HG03095 (cell line): ENCODE results near the gene TRIP4.
"Not testable (repeated sequence)": the region's sequence is repeated elsewhere in the genome, so short reads cannot be mapped to it uniquely, and the experiment has no call there.

Experiments
- ATAC-seq: cut with Tn5 transposase; IDR thresholded peaks from one replicate; pipeline ENCODE4 v1.9.1; 2021; ENCODE audit warnings: moderate library complexity; ENCODE audit not compliant: unreplicated experiment

TRIP4 gene

DNA sequence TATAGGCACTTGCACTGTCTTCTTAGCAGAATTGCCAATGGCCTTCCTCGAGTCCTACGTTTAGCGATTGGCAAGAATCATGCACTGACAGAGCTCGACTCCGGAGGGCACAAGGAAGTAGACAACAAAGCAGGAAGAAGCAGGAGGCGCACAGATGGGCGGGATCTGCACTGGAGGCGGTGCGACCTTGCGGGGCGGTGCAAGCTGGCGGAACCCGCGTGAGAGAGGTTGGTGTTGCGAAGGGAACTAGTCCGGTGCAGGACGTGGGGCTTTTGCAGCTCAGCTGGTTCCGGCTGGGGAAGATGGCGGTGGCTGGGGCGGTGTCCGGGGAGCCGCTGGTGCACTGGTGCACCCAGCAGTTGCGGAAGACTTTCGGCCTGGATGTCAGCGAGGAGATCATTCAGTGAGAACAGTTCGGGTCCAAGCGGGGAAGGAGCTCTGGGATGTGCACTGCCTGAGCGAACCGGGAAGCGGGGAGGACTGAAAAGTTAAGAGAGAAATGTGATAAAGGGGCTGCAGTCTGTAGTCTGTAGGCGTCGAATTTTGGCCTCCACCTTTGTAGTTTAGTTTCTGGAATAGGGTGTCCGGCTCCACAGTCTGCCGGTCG is at the start of gene TRIP4:
TRIP4 (plus strand) TSS at position 275 of the 607 bp plus-strand sequence; CDS start at position 303, 28 bp downstream.
- peak; percentile 93 for ATAC-seq

DNA sequence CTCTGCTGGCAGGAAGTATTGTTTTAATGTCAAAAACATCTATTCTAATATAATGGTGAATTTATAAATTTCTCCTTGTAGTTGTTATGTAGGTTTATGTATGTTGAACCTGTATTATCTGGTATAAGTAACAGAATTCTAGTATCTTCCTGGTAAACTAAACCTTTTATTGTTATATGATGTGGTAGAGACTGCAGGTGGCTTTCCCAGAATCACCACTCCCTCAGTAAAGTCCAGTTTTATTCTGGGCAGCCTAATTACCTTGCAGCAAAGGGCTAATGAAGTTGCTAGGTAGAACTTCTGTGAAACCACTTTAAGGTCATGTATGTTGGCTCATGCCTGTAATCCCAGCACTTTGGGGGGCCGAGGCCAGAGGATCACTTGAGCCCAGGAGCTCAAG is 47.3 kb upstream of the TRIP4 start:
- no peak for ATAC-seq

DNA sequence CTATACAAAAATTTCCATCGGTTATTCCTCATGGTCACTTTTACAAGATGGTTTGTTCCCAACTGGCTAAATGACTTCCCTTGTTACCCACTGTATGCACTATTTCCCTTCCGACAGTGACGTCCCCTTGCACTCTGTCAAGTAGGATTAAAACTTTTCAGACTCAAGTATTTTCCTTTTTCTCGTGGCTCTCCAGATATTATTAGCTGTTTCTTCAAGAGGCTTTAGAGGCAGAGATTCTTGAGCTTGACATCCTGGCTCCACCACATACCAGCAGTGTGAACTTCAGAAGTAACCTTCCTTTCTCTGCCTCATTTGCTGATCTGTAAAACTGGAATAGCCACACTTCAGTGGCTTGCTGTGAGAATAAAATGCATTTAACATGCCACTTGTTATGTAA is 45.7 kb upstream of the TRIP4 start:
- ATAC-seq, result no peak

DNA sequence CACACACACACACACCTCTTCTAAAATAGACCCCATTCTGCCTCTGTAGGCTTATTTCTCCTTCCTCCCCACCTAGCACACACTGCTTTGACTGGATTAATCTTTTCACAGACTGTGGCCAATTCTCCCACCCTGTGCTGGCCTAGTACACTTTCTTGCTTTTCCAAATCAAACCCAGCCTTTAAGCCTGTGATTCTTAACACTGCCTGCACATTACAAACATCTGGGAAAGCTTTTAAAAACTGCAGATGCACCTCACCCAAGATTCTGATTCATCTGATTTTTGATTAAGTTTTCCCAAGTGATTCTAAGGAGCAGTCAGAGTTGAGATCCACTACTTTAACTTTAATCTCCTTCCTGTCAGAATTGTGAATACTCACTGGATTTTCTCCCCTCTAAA is 44.4 kb upstream of the TRIP4 start:
- no peak for ATAC-seq

DNA sequence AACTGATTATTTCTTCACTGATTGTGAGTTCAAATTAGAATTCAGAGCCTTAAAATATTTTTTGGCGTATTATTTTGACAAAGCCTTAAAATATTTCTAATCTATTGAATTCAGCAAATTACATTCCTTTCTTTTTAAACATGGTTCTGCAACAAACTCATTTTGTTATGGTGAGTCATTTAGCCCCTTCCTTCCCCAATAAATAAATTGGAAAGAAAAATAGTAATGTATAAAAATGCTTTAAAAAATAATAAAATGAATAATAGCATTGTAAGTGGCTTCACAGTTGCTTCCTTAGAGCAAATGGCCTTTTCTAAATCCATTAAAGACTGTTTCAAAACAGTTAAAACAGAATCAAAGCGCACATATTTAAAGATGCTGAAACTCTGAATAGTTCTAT is 43.8 kb upstream of the TRIP4 start:
- no peak for ATAC-seq

DNA sequence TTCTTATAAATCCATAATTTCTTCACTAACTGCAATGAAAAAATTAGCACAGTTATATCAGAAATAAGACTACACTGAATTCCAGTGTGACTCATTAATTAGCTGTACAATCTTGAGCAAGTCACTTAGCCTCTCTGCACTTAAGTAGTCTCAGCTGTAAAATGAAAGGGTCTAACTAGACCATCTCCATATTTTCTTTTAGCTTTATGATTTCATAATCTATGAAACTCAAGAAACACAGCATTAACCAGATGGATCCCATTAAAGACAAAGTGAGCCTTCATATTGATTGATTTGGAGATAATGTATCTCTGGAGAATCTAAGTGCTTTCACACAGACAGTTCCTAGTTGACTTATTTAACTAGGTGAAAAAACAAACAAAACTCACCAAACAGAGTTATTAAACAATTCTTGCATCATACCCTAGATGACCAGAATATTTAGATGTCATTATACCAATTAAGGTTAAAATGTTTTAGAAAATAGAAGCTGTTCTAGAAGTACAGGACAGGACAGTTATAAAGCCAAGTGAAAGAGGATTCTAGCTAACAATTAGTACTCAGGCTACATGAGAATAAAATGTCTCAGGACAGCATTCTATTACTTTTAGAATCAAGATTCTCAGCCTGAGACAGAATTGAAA is 42.9 kb upstream of the TRIP4 start:
- ATAC-seq, result no peak

DNA sequence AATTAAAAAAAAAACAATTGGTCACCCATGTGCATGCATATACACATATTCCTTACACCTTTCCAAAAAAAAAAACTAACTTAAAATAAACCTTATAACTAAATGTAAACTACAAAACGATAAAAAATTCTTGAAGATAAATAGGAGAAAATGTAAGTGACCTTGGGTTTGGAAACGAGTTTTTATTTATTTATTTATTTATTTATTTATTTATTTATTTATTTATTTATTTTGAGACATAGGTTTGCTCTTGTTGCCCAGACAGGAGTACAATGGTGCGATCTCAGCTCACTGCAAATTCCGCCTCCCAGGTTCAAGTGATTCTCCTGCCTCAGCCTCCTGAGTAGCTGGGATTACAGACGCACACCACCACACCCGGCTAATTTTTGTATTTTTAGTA is 41.4 kb upstream of the TRIP4 start:
- not testable (repeated sequence) for ATAC-seq

DNA sequence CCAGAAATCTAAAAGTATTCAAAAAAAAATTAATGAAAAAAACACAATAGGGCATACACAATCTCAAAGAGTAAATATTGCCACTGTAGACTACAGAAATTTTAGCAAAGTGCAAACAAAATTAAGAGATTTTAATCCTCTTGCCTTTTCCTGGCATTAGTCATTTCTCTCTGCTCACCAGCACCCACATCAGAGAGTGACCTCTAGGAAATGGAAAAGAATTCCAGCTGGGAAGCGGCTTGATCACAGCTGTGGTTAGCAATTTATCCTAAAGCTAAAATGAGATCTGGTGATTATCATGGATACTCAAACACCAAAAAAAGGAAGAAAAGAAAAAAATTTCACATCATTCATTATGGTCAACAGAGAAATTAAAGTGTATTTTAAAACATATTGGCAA is 39.2 kb upstream of the TRIP4 start:
- no peak for ATAC-seq

DNA sequence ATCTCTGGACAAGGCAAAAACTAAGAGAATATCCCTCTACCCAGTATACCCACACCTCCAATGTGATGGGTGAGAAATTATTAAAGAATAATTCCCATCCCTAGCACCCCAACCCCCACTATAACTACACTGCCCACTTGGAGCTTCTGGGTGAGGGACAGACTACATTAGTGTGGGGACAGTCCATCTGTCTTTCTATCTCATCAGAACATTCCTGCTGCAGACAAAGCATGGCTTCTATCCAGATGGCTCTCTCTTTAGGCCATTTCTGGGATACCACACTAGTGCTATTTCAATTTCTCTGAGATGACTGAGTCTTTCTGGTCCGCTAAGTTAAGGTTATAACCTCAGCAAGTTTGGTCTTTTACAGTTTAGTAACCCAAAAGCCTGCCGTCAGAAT is 38.3 kb upstream of the TRIP4 start:
- no peak for ATAC-seq

DNA sequence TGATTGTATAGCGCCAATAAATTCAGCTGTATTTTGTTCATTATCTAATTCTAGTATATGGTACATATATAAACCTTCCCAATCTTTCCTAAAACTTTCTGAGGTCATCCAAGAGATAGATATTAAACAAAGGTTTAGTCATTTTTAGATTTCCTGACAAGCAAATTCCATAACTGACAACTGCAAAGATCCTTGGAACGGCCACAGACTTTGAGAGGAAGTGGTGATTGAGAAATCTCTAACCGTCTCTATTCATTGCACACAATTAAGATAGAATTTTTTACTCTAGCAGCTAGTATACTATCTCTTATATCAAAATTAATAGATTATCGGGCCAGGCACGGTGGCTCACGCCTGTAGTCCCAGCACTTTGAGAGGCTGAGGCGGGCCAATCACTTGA is 36.4 kb upstream of the TRIP4 start:
- ATAC-seq, result no peak

DNA sequence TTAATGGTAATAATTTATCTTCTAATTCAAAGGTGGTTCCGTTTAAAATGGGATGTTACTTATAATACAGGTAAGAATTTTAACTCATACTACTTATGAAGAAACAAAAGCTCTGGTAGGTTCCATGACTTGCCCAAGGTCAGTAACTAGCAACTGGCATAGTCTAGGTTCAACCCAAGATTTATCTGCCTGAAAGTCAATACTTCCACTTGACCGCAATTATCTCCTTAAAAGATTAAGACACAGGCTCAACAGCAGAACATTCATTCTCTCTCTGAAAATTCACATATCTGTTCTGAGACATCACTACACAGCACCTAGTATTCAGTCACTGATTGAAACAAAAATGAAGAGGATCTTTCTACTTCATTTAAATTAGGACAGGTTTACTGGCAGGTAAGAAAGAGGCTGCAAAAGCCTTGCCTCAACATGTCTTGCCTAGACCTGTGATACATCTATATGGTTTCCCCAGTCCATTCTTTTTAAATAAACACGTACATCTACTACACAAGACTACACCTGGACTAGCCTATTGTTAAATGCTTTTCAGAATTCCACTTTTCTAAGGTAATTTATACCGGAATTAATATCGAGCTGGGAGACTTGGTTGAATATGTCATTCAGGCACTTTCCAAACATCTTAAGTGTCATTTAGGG is 32.8 kb upstream of the TRIP4 start:
- no peak for ATAC-seq

DNA sequence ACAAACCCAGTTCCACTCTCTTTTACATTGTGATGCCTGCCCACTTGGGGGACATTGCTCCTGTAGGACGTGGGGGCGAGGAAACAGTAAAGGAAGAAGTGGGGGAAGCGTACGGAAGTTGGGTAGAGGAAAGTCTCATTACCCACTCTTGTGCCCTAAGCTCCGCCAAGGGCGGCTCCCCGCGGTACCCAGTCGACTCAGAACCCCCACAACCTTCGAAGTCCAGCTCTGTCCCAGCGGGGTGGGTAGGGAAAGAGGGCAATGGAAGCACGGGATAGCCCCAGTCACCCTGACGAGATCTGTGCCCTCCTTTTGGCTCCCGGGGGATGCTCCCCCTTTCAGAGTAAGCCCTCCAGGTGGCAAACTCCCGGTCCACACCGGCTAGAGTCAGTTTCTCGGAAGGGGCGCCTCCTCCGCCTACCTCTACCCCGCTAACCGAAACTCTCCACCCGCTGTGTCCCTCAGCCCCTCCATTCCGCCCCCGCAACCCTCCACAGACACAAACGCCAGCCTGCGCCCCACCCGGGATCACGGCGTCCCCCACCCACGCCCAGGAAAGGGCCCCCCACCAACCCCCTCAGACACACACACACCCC is 32.2 kb upstream of the TRIP4 start:
- ATAC-seq, result no peak

DNA sequence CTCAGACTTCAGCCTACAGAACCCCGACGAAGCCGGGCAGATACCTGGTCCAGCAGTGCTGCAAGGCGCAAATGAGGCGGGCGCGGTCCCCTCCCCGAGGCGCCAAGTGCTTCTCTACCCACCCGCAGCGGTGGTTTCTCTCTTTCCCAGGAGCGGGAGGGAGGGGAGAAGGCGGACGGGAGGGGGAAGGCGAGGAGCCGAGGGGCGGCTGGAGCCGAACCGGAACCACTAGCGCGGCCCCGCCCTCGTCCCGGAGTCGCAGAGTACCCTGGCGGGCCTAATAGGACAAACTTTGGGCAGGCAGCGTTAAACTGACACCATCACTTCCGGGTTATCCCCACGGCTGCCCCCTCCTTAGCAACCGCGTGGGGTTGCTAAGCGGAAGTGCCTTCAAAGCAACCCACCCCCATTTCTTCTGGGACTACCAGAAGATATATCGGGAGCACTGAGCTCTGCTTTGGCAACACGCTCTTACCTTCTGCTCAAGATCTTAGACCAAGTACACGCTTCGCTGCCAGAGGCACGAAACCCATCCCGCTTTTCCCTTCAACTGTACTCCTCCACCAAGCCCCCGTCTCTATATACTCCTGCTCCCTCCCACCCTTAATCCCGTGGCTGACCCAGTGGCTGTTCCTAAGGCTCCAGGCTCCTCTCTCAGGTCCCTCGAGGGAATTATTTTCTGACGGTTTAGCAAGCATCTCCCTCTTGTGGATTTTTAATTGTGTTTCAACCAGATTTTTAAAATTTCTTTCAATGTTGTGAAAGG is 31.5 kb upstream of the TRIP4 start, which contains the start of gene CSNK1G1:
CSNK1G1 (minus strand) TSS at position 230 of the 766 bp plus-strand sequence. CDS start 55,674 bp downstream, outside the sequence.
- peak; percentile 96 for ATAC-seq

DNA sequence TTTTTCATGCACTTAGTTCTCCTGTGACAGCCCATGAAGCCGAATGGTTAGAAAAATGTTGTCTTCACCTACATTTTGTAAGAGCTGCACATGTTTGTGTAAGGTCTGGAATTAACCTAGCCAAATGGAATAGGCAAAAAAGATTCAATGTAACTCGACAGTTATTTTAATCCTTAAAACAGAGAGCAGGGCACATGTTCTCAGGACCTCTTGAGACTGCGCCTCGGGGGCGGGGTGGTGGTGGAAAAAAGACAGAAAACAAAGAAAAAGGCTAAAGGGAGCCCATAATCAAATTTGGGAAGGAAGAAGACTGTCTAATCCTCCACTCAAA is 31.0 kb upstream of the TRIP4 start:
- no peak for ATAC-seq

DNA sequence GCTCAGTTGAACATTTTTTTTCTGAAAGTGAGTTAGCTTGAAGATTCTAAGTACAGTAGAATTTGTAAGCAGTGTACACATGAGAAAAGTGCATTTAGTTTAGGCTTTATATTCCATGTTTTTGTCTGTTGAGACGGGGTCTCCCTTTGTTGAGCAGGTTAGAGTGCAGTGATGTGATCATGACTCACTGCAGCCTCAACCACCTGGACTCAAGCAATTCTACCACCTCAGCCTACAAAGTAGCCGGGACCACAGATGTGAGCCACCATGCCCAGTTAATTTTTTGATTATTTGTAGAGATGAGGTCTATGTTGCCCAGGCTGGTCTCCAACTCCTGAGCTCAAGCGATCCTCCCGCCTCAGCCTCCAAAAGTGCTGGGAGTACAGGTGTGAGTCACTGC is 26.4 kb upstream of the TRIP4 start:
- ATAC-seq, result no peak

DNA sequence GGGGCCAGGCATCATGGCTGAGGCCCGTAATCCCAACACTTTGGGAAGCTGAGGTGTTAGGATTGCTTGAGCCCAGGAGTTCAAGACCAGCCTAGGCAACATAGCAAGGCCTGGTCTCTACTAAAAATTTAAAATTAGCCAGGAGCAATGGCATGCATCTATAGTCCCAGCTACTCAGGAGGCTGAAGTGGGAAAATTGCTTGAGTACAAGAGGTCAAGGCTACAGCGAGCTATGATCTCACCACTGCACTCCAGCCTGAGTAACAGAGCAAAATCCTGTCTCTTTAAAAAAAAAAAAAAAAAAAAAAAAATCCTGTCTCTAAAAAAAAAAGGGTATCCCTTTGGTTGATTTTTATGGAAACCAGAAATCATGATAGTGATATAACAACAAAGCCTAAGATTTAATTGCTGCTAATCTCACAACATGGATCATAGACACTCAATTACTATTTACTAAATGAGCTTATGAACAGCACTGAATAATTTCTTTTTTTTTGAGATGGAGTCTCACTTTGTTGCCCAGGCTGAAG is 18.5 kb upstream of the TRIP4 start:
- ATAC-seq, result no peak

DNA sequence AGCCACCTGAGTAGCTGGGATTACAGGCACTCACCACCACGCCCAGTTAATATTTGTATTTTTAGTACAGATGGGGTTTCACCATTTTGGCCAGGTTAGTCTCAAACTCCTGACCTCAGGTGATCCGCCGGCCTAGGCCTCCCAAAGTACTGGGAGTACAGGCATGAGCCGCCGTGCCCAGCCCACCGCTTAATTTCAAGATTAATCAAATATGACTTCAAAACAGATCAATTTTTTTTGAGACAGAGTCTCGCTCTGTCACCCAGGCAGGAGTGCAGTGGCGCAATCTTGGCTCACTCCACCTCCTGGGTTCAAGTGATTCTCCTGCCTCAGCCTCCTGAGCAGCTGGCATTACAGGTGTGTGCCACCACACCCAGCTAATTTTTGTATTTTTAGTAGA is 16.3 kb upstream of the TRIP4 start:
- not testable (repeated sequence) for ATAC-seq

DNA sequence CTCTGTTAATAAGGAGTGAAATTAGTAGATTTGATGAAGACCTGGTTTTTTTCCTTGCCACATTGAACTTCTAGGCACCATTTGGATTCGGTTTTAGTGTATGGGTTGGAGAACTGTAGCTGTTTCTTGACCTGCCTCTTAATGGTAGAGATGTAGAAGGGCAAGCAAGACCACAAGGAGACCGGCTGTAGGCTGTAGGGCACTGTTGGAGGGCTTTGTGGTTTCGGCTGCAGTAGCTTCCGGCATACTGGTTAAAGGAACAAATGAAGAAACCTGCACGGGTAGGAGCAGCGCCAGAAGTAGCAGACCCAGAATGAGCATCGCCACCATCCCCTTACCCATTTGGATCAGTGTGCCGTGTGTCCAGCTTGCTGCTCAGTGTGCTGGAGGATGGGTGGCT is 14.3 kb upstream of the TRIP4 start:
- no peak for ATAC-seq

DNA sequence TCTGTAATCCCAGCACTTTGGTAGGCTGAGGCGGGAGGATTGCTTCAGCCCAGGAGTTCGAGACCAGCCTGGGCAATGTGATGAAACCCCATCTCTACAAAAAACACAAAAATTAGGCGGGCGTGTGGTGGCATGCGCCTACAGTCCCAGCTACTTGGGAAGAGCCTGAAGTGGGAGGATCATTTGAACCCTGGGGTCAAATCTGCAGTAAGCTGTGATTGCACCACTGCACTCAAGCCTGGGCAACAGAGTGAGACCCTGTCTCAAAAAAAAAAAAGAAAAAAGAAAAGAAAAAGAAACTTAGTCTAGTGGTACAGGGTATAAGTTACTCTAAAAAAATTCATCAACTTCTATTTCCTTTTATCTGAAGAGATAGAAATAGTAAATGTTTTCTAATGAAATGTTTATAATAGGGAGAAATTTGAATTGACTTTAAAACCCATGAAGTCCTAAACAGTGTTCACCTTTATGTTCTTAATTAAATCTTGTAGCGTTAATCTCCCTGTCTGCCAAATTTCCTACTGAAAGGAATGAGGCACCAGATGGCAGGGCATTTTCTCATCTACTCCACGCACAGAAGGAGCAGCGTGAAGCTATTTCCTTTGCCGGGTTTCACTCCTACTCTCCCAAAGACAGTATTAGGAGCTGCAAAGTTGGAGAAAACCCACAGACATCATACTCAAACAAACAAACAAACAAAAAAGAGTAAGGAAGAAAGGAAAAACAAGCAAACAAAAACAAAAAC is 8.2 kb upstream of the TRIP4 start:
- no peak for ATAC-seq

DNA sequence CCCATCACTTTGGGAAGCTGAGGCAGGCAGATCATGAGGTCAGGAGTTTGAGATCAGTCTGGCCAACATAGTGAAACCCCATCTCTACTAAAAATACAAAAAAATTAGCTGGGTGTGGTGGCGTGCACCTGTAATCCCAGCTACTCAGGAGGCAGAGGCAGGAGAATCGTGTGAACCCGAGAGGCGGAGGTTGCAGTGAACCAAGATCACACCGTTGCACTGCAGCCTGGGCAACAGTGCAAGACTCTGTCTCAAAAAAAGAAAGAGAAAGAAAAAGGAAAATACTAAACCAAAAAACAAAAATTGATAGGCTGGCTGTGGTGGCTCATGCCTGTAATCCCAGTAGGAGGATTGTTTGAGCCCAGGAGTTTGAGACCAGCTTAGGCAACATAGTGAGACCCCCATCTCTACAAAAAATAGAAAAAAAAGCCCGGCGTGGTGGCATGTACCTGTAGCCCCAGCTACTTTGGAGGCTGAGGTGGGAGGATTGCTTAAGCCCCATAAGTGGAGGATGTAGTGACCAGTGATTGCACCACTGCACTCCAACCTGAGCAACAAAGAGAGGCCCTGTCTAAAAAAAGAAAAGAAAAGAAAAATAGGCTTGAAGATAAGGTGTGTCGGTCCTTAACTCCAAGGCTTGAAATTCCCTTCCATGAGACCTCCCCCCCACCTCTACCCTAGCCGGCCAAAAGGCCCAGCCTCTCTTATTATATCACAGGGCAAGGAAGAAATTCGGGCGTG is 7.3 kb upstream of the TRIP4 start:
- ATAC-seq, result not testable (repeated sequence)
